Neutrophil (primary cell): ENCODE data around the gene ADGRG3.

ENCODE experiments used
- H3K27ac ChIP-seq: fragments of 200-600 bp; sonication (generic); 2 replicates; pipeline ENCODE4 v1.5.1; 2016; ENCODE audit warnings: mild to moderate bottlenecking, moderate library complexity
- H3K27me3 ChIP-seq: fragments of 200-600 bp; sonication (generic); 2 replicates; pipeline ENCODE4 v1.6.0; 2016; ENCODE audit warnings: mild to moderate bottlenecking
- H3K36me3 ChIP-seq: fragments of 200-600 bp; sonication (generic); 2 replicates; pipeline ENCODE4 v1.5.1; 2017
- H3K4me1 ChIP-seq, 2 experiments: fragments of 200-600 bp in 1 of 2; sonication (generic) in 1 of 2; 1 replicate in 1 of 2; 2 replicates in 1 of 2; pipeline versions ENCODE4 v1.5.1 to v1.6.1; 2013 to 2016; ENCODE audit warnings: low read depth in 1 of 2, low read length in 1 of 2, mild to moderate bottlenecking in 1 of 2, moderate library complexity in 1 of 2; ENCODE audit not compliant: control insufficient read depth in 1 of 2, insufficient read depth in 1 of 2
- H3K4me3 ChIP-seq, 2 experiments: fragments of 200-600 bp in 1 of 2; sonication (generic) in 1 of 2; 1 replicate in 1 of 2; 2 replicates in 1 of 2; pipeline ENCODE4 v1.5.1; 2013 to 2016; ENCODE audit warnings: low read depth in 1 of 2, low read length in 1 of 2, mild to moderate bottlenecking in 1 of 2, moderate library complexity in 1 of 2
- H3K9me3 ChIP-seq: fragments of 200-600 bp; sonication (generic); 2 replicates; pipeline ENCODE4 v1.5.1; 2016
- CTCF ChIP-seq: fragments of 200-600 bp; sonication (generic); IDR thresholded peaks from 2 replicates; pipeline ENCODE4 v1.5.1; 2016; ENCODE audit warnings: antibody characterized with exemption

Gene ADGRG3

GRCh38 chr16:57638381-57638780 lies 29.7 kb upstream of the ADGRG3 start:
- Histone ChIP-seq H3K27ac (no peak overlapping the region), H3K36me3 (no peaks in the 10 kb centered on the region), H3K9me3 (no peaks in the 10 kb centered on the region), H3K4me1 (peaks cover 0 to 10% of the 10 kb centered on the region in 2 experiments), H3K4me3 (no peak overlapping the region), H3K27me3 (peaks cover 83% of the 10 kb centered on the region)
- TF ChIP-seq CTCF = no peak

DNA sequence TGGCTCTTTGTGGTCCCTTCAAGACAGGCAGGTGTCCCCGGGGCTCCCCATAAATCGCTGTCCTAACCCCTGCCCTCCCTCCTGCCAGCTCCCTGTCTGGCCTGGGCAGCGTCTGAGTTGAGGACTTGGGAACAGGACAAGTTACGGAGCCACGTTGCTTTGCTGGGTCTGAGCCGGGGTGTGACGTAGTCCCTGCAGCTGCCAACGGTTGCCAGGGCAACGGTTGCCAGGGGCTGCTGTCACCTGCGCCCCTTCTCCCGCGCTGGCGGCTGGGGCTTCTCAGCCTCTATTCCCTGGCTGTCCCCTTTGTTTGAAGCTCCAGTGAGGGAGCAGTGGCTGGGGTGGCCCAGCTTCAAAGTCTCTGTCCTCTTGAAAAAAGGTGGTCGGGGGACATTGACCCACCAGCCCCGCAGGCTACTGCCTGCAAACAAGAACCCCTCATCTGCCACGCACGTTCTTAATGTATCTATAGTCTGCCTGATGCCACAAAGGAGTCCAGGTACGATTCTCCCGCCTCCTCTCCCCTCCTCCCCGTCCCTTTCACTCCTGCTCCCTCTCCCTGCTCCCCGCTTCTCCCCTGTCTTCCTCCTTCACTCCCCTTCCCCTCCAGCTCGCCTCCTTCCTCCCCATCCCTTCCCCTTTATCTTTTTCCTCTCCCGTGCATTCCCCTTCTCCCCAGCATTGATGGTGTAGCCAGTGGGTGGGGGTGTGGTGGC lies 28.8 kb upstream of the ADGRG3 start:
- peaks cover 85% of the 10 kb centered on the region for H3K27me3 ChIP-seq
- no peak for TF ChIP-seq CTCF
- H3K9me3 ChIP-seq = no peaks in the 10 kb centered on the region
- H3K4me1 ChIP-seq = peaks cover 0 to 10% of the 10 kb centered on the region in 2 experiments
- no peaks in the 10 kb centered on the region for H3K36me3 ChIP-seq
- no peak overlapping the region for H3K27ac ChIP-seq
- no peak overlapping the region for H3K4me3 ChIP-seq

- no peak overlapping the region for H3K4me3 ChIP-seq
- H3K27me3 ChIP-seq = peaks cover 92% of the 10 kb centered on the region
- no peaks in the 10 kb centered on the region for H3K36me3 ChIP-seq
- TF ChIP-seq CTCF = no peak
- H3K4me1 ChIP-seq = peaks cover 0 to 10% of the 10 kb centered on the region in 2 experiments
- H3K9me3 ChIP-seq = no peaks in the 10 kb centered on the region
- H3K27ac ChIP-seq = no peak overlapping the region
These were observed 27.9 kb upstream of the ADGRG3 start for GRCh38 chr16:57640185-57640584.

GRCh38 chr16:57640612-57641011 lies 27.5 kb upstream of the ADGRG3 start:
- Histone ChIP-seq H3K27ac (no peak overlapping the region), H3K27me3 (peaks cover 92% of the 10 kb centered on the region), H3K9me3 (no peaks in the 10 kb centered on the region), H3K36me3 (no peaks in the 10 kb centered on the region), H3K4me3 (no peak overlapping the region), H3K4me1 (peaks cover 0 to 10% of the 10 kb centered on the region in 2 experiments)
- TF ChIP-seq CTCF = no peak

DNA sequence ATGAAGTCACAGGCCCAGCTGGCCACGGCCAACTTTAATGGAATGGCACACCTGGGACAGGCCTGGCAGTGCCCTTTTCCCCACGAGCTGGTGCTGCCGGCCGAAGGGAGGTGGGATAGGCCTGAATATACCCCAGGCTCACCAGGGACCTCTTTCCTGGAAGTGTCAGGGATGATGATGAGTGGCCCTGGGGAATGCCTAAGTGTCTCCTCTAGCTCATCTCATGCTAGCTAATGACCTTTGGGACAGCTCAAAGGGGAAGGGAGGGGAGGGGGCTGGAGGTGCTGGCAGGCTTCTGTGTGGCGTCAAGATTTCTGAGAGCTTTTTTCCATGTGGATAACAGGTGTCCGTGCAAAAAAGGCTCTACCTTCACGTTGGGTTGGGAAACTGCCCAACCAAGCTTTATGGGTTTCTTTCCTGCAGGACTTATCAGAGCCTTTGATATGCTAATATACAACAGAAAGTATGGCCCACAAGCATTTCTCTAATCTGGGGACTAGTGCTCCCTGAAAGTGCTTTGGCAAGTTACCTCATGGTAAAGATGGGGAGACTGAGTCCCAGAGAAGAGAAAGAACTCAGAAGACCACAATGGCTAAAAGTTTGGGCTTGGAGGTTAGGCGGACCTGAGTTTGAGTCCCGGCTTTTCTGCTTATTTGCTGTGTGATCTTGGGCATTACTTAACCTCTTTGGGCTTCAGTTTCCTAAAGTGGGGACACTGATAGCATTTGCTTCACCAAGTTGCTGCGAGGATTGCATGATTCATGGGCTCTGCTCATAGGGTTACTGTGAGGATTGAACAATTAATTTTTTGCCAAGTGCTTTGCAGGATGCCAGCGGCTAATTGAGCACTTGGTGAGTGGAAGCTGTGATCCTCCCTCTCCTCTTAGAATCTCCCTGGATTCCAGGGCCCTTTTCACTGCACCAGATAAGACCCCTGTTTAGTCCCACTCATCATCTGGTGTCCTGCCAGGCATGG lies 25.7 kb upstream of the ADGRG3 start:
- Histone ChIP-seq H3K9me3 (no peaks in the 10 kb centered on the region), H3K4me3 (no peak overlapping the region), H3K27ac (no peak overlapping the region), H3K36me3 (no peaks in the 10 kb centered on the region), H3K4me1 (peaks cover 0 to 3% of the 10 kb centered on the region in 2 experiments), H3K27me3 (peaks cover 92% of the 10 kb centered on the region)
- no peak for TF ChIP-seq CTCF
